HepG2 (cell line): ENCODE measurements around the gene CAPN7. TPM values are rescaled to one million over a fixed set of nuclear protein-coding genes. Genes with fewer than 3 reads are reported as not detected.

Experiments
- ATAD3A ChIP-seq: sonication (generic); formaldehyde crosslinking; IDR thresholded peaks from 2 replicates; pipeline ENCODE4 v1.4.0; 2020; ENCODE audit warnings: missing genetic modification reagents
- ATF7 ChIP-seq, 2 experiments: fragments of 450-650 bp in 1 of 2; sonication (generic) in 1 of 2; formaldehyde crosslinking in 1 of 2; IDR thresholded peaks; 2 replicates each; pipeline versions ENCODE4 v1.4.0 to v1.6.1; 2016 to 2020; ENCODE audit warnings: antibody characterized with exemption in 1 of 2, mild to moderate bottlenecking in 1 of 2, missing genetic modification reagents in 1 of 2
- FOXC1 ChIP-seq: sonication (generic); formaldehyde crosslinking; IDR thresholded peaks from 2 replicates; pipeline ENCODE4 v1.8.0; 2022; ENCODE audit warnings: mild to moderate bottlenecking, missing genetic modification reagents, borderline replicate concordance
- FOXK1 ChIP-seq: sonication (generic); formaldehyde crosslinking; IDR thresholded peaks from 2 replicates; pipeline ENCODE4 v1.4.0; 2020; ENCODE audit warnings: low read depth, missing genetic modification reagents, borderline replicate concordance
- HNRNPUL1 ChIP-seq: fragments of 200-400 bp; formaldehyde crosslinking; IDR thresholded peaks from 2 replicates; pipeline ENCODE4 v1.6.1; 2017; ENCODE audit warnings: low read depth, mild to moderate bottlenecking, low read length, moderate library complexity
- JUN ChIP-seq: sonication (generic); formaldehyde crosslinking; IDR thresholded peaks from 2 replicates; pipeline ENCODE4 v1.4.0; 2020; ENCODE audit warnings: mild to moderate bottlenecking, missing genetic modification reagents
- MAZ ChIP-seq, 2 experiments: sonication (generic) in 1 of 2; formaldehyde crosslinking in 1 of 2; IDR thresholded peaks; 2 replicates each; pipeline versions ENCODE4 v1.5.0 to v1.6.1; 2012 to 2020; ENCODE audit warnings: low read depth in 2 of 2, mild to moderate bottlenecking in 2 of 2, borderline replicate concordance in 1 of 2, improper control_type of control experiment in 1 of 2, low read length in 1 of 2, missing genetic modification reagents in 1 of 2, moderate library complexity in 1 of 2
- TBL1XR1 ChIP-seq: fragments of 150-350 bp; IDR thresholded peaks from 2 replicates; pipeline ENCODE4 v1.6.1; 2014; ENCODE audit warnings: borderline replicate concordance, low read length; ENCODE audit not compliant: partially characterized antibody
- TGIF2 ChIP-seq: IDR thresholded peaks from 2 replicates; pipeline ENCODE4 v1.6.1; 2016; ENCODE audit warnings: control low read depth, missing compliant biosample characterization
- THAP11 ChIP-seq: IDR thresholded peaks from 2 replicates; pipeline ENCODE4 v1.6.1; 2016; ENCODE audit warnings: missing biosample characterization, missing genetic modification reagents
- ZFP90 ChIP-seq: sonication (generic); formaldehyde crosslinking; IDR thresholded peaks from 2 replicates; pipeline ENCODE4 v1.8.0; 2022; ENCODE audit warnings: missing genetic modification reagents, mild to moderate bottlenecking, inconsistent platforms, borderline replicate concordance
- ZNF33B ChIP-seq: sonication (generic); formaldehyde crosslinking; IDR thresholded peaks from 2 replicates; pipeline ENCODE4 v1.5.1; 2020; ENCODE audit warnings: mild to moderate bottlenecking, missing genetic modification reagents
- ZNF572 ChIP-seq: sonication (generic); formaldehyde crosslinking; IDR thresholded peaks from 2 replicates; pipeline ENCODE4 v1.5.1; 2020; ENCODE audit warnings: mild to moderate bottlenecking, missing genetic modification reagents
- ZNF616 ChIP-seq: sonication (generic); formaldehyde crosslinking; IDR thresholded peaks from 2 replicates; pipeline ENCODE4 v1.5.0; 2020; ENCODE audit warnings: low read depth, mild to moderate bottlenecking, missing genetic modification reagents
- ZNF652 ChIP-seq: IDR thresholded peaks from 2 replicates; pipeline ENCODE4 v1.6.1; 2016; ENCODE audit warnings: low read depth, borderline replicate concordance
- ZSCAN25 ChIP-seq: sonication (generic); formaldehyde crosslinking; IDR thresholded peaks from 2 replicates; pipeline ENCODE4 v1.8.0; 2022; ENCODE audit warnings: mild to moderate bottlenecking, missing genetic modification reagents
- polyA plus RNA-seq, 8 experiments: library from polyadenylated mRNA; depleted of rRNA in 3 of 8; stranded (reverse) in 7 of 8; unstranded in 1 of 8; fragments of >200 nt; fragmentation: Illumina TruSeq in 4 of 8; extraction: Trizol in 4 of 8; gene quantifications; 2 replicates each; pipeline versions ENCODE4 v1.2.1 to v1.2.3, GENCODE V29; 2011 to 2016; ENCODE audit warnings: low read depth in 4 of 8, missing spikeins in 1 of 8, mixed read lengths in 1 of 8; ENCODE audit not compliant: insufficient read depth in 1 of 8
- total RNA-seq, 5 experiments: library from RNA; depleted of rRNA; stranded (reverse); fragments of >200 nt; fragmentation: Illumina TruSeq; extraction: Trizol; gene quantifications; 2 replicates each; pipeline ENCODE4 v1.2.3, GENCODE V29; 2016; ENCODE audit warnings: low read depth in 1 of 5
- TF ChIP-seq, protein P1 (sequence below): sonication (generic); formaldehyde crosslinking; IDR thresholded peaks from 2 replicates; pipeline ENCODE4 v1.4.0; 2020; ENCODE audit warnings: missing genetic modification reagents, borderline replicate concordance
- TF ChIP-seq, protein P2 (sequence below): sonication (generic); formaldehyde crosslinking; IDR thresholded peaks from 2 replicates; pipeline ENCODE4 v1.8.0; 2022; ENCODE audit warnings: missing genetic modification reagents, mild to moderate bottlenecking, borderline replicate concordance
- TF ChIP-seq, protein P3 (sequence below): sonication (generic); formaldehyde crosslinking; IDR thresholded peaks from 2 replicates; pipeline ENCODE4 v1.5.0; 2020; ENCODE audit warnings: mild to moderate bottlenecking, low read depth, missing genetic modification reagents, borderline replicate concordance
- TF ChIP-seq, protein P4 (sequence below): sonication (generic); formaldehyde crosslinking; IDR thresholded peaks from 2 replicates; pipeline ENCODE4 v1.5.0; 2020; ENCODE audit warnings: mild to moderate bottlenecking, missing genetic modification reagents
- TF ChIP-seq, protein P5 (sequence below): sonication (generic); formaldehyde crosslinking; IDR thresholded peaks from 2 replicates; pipeline ENCODE4 v1.8.0; 2022; ENCODE audit warnings: mild to moderate bottlenecking, missing genetic modification reagents, borderline replicate concordance

CAPN7 gene
- total and polyA plus RNA-seq, 2 of the 13 experiments (the other 11 are each of a cell fraction or from before 2014, with no cell fraction given), result 16.7 to 36.8 TPM

DNA sequence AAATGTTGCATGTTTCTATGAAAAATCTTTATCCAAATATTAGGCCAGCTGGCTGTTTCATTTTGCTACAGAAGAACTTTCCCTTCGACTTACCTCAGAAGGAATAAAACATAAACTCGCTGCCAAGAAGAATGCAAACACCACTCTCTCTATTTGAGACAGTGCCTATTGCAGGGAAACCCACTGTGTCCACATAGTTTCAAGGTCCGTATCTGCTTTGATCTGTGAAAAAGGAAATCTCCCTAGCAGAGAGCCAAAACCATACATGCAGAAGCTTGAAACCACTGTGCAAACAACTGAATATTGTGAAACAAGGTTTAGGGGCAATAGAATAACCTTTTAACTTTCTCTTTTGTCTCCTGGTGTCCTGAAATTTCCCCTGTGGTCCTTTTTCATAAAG, 35.0 kb upstream of the CAPN7 start (continued):
- TF ChIP-seq JUN (CRISPR knock-in tag), result 0 out of 2 replicates have a peak, but pooled peaks have one; percentile 39
- no peak for TF ChIP-seq ATF7 (IDR thresholded peaks at IDR 0.05)
- TF ChIP-seq ATF7 (CRISPR knock-in tag; IDR thresholded peaks at IDR 0.05), result no peak; the same call in 1 of the 2 replicates
- TF ChIP-seq TBL1XR1, result peak; percentile 89
- no peak for TF ChIP-seq TGIF2 (CRISPR knock-in tag)
- peak; percentile 28; the same call in 1 of the 2 replicates for TF ChIP-seq ZNF652
- peak; percentile 74 for TF ChIP-seq THAP11 (CRISPR knock-in tag)
- TF ChIP-seq, protein P1, sequence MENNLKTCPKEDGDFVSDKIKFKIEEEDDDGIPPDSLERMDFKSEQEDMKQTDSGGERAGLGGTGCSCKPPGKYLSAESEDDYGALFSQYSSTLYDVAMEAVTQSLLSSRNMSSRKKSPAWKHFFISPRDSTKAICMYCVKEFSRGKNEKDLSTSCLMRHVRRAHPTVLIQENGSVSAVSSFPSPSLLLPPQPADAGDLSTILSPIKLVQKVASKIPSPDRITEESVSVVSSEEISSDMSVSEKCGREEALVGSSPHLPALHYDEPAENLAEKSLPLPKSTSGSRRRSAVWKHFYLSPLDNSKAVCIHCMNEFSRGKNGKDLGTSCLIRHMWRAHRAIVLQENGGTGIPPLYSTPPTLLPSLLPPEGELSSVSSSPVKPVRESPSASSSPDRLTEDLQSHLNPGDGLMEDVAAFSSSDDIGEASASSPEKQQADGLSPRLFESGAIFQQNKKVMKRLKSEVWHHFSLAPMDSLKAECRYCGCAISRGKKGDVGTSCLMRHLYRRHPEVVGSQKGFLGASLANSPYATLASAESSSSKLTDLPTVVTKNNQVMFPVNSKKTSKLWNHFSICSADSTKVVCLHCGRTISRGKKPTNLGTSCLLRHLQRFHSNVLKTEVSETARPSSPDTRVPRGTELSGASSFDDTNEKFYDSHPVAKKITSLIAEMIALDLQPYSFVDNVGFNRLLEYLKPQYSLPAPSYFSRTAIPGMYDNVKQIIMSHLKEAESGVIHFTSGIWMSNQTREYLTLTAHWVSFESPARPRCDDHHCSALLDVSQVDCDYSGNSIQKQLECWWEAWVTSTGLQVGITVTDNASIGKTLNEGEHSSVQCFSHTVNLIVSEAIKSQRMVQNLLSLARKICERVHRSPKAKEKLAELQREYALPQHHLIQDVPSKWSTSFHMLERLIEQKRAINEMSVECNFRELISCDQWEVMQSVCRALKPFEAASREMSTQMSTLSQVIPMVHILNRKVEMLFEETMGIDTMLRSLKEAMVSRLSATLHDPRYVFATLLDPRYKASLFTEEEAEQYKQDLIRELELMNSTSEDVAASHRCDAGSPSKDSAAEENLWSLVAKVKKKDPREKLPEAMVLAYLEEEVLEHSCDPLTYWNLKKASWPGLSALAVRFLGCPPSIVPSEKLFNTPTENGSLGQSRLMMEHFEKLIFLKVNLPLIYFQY (CRISPR knock-in tag), result peak; percentile 53; the same call in 1 of the 2 replicates
- TF ChIP-seq, protein P2, sequence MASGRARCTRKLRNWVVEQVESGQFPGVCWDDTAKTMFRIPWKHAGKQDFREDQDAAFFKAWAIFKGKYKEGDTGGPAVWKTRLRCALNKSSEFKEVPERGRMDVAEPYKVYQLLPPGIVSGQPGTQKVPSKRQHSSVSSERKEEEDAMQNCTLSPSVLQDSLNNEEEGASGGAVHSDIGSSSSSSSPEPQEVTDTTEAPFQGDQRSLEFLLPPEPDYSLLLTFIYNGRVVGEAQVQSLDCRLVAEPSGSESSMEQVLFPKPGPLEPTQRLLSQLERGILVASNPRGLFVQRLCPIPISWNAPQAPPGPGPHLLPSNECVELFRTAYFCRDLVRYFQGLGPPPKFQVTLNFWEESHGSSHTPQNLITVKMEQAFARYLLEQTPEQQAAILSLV (CRISPR knock-in tag), result no peak
- no peak for TF ChIP-seq ZNF33B (CRISPR knock-in tag)
- no peak for TF ChIP-seq FOXC1
- no peak for TF ChIP-seq ZNF616 (CRISPR knock-in tag)
- TF ChIP-seq MAZ (IDR thresholded peaks at IDR 0.05; ENCODE audit: borderline replicate concordance, low read depth, low read length), result no peak
- TF ChIP-seq MAZ (CRISPR knock-in tag; IDR thresholded peaks at IDR 0.05; ENCODE audit: low read depth), result no peak
- TF ChIP-seq ZSCAN25 (CRISPR knock-in tag), result no peak
- peak; percentile 91; the same call in 1 of the 2 replicates for TF ChIP-seq FOXK1 (CRISPR knock-in tag)
- TF ChIP-seq HNRNPUL1, result no peak
- no peak; the same call in 1 of the 2 replicates for TF ChIP-seq ZFP90
- TF ChIP-seq, protein P3, sequence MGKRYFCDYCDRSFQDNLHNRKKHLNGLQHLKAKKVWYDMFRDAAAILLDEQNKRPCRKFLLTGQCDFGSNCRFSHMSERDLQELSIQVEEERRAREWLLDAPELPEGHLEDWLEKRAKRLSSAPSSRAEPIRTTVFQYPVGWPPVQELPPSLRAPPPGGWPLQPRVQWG (CRISPR knock-in tag), result no peak
- no peak for TF ChIP-seq ATAD3A (CRISPR knock-in tag)
- TF ChIP-seq, protein P4, sequence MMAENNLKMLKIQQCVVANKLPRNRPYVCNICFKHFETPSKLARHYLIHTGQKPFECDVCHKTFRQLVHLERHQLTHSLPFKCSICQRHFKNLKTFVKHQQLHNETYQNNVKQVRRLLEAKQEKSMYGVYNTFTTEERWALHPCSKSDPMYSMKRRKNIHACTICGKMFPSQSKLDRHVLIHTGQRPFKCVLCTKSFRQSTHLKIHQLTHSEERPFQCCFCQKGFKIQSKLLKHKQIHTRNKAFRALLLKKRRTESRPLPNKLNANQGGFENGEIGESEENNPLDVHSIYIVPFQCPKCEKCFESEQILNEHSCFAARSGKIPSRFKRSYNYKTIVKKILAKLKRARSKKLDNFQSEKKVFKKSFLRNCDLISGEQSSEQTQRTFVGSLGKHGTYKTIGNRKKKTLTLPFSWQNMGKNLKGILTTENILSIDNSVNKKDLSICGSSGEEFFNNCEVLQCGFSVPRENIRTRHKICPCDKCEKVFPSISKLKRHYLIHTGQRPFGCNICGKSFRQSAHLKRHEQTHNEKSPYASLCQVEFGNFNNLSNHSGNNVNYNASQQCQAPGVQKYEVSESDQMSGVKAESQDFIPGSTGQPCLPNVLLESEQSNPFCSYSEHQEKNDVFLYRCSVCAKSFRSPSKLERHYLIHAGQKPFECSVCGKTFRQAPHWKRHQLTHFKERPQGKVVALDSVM (CRISPR knock-in tag), result no peak
- no peak for TF ChIP-seq ZNF572 (CRISPR knock-in tag)
- TF ChIP-seq, protein P5, sequence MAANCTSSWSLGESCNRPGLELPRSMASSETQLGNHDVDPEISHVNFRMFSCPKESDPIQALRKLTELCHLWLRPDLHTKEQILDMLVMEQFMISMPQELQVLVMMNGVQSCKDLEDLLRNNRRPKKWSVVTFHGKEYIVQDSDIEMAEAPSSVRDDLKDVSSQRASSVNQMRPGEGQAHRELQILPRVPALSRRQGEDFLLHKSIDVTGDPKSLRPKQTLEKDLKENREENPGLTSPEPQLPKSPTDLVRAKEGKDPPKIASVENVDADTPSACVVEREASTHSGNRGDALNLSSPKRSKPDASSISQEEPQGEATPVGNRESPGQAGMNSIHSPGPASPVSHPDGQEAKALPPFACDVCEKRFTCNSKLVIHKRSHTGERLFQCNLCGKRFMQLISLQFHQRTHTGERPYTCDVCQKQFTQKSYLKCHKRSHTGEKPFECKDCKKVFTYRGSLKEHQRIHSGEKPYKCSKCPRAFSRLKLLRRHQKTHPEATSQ (CRISPR knock-in tag), result no peak
